ENCODE measurements around the gene PEX16.

Gene PEX16

DNA sequence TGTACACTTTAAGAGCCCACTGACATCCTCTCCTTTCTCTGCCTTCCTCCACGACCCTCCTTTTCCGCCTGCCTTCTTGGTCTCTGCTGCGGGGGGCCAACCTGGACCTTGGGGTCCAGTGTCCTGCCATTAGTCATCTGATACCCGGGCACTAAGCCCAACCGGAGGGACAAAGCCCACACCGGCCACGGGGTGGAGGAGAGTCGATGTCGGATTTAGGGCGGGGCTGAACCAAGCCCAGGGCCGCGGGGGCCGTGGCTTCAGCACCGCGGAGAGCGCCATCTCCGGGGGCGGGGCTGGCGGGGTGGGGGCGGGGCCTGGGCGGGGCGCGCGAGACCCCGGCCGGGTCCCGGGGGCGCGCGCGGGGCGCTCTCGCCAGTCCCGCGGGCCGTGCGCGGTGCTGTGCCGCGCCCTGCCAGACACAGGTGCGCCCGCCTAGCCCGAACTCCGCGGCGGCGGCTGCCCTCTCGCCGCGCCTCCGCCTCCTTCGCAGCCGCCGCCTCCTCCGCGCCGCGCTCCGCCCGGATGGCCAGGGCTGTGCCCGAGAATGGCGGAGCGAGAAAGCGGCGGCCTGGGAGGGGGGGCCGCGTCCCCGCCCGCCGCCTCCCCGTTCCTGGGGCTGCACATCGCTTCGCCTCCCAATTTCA, 32.3 kb downstream of the PEX16 start, which contains the start of gene MAPK8IP1:
MAPK8IP1 (plus strand) TSS at position 378 of the 647 bp plus-strand sequence; CDS start at position 548, 170 bp downstream.
- peaks cover 17% of the 10 kb centered on the region for H3K36me3 Mint-ChIP-seq
- ATAC-seq = peak; percentile 72
- H3K27ac Mint-ChIP-seq = no peak within 1 kb of the TSS
- peaks cover 18% of the 10 kb centered on the region for H3K4me1 Mint-ChIP-seq
- peak within 1 kb of the TSS; percentile 43 for H3K4me3 Mint-ChIP-seq
- peak; percentile 58 to 76 for DNase-seq (ENCODE audit: low spot score in 2 of 2)
- H3K9me3 Mint-ChIP-seq = no peaks in the 10 kb centered on the region

DNA sequence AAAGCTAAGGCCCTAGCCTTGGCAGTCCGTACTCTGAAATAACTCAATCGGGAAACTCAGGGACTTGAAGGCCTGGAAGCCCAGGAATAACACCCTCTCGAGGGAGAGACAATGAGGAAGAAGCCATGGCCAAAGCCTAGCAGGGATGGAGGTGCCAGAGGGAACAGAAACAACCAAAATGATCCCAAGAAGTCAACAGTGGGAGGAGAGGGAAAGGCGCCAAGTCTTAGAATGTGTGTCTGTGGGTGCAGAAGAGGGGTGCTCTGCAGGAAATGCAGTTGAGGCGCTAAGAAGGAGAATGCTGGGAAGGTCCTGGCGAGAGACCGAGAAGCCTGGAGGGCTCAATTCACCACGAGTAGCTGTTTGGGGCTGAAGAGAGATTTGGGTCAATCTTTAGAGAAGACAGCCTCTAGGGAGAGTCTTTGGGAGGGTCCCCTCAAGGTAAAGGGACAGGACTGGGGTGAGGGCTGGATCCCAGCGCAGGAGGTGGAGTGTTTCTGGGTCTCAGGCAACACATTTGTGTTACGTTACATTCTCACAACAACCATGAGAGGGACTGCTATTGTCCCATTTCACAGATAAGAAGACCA, 33.0 kb downstream of the PEX16 start:
- Mint-ChIP-seq H3K4me1 (peaks cover 18% of the 10 kb centered on the region), H3K36me3 (peaks cover 21% of the 10 kb centered on the region), H3K27ac (no peak overlapping the region), H3K9me3 (no peaks in the 10 kb centered on the region), H3K4me3 (peak overlapping the region; percentile 43)
- ATAC-seq = no peak
- no peak for DNase-seq (ENCODE audit: low spot score in 2 of 2)

DNA sequence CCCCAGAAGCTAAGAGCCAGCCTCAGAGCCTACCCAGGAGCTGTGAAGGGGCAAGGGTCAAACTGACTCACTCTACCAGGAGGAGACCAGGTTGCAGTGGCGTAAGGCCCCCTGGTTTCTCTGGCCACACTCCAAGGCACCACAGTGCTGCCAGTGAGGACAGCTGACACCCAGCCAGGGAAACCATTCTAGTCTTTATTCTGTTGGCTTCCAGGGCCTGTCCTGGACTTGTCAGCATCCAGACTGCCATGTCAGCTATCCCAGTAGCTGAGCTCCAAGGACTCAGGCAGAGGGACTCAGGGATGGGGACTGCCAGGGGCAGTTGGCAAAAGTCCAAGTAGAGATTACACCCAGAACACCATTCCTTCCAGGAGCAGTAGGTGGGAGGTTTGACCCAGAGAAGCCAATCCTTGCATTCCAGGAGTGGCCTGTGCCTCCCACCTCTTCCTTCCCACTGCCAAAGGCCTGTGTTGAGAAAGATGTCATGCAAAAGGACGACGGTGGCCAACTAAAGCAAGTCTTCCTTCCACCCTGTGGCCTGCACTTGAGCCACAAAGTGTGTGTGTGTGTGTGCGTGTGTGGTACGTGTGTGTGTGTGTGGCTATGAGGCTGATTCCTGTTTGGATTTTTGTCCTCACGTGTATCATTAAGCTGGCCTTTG, 35.8 kb downstream of the PEX16 start:
- H3K36me3 Mint-ChIP-seq = peaks cover 29% of the 10 kb centered on the region
- H3K27ac Mint-ChIP-seq = no peak overlapping the region
- H3K9me3 Mint-ChIP-seq = no peaks in the 10 kb centered on the region
- no peak for ATAC-seq
- H3K4me1 Mint-ChIP-seq = peaks cover 18% of the 10 kb centered on the region
- H3K4me3 Mint-ChIP-seq = no peak overlapping the region
- no peak for DNase-seq (ENCODE audit: low spot score in 2 of 2)

DNA sequence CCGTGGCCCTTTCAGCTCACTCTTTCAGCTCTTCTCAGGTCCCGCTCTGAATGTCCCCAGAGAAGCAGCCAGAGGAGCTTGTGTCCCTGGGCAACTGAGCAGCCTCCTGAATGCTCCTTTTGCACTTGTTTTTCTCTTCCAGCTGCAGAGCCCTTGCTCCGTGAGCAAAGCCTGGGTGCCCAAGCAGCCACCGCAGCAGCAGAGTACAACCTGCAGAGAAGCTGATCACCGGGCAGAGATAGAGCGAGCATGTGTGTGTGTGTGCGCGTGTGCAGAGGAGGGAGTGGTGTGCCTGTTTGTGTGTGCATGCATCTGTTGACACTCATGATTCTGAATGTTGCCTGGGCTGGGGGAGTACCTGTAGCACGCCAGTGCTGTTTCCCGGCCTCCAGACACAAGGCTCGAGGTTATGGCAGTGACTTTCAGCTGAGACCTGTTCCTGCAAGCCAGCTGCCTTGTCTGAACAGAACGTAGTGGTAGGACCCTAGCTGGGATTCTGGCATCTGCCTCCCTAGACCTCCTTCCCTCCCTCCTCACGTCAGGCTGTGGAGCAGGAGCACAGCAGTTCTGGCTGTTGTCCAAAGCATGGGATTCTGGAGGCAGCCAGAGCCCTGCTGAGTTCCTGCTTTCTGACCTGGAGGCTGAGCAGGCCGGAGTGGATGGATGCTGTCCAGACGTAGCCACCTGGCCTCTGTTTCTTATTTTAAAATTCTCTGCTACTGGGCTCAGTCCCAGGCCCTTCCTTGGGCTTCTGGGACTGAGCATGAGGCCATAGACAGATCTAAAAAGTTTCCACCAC, 36.7 kb downstream of the PEX16 start:
- peaks cover 33% of the 10 kb centered on the region for H3K36me3 Mint-ChIP-seq
- no peak for DNase-seq (ENCODE audit: low spot score in 2 of 2)
- no peak overlapping the region for H3K4me3 Mint-ChIP-seq
- H3K4me1 Mint-ChIP-seq = peaks cover 18% of the 10 kb centered on the region
- H3K9me3 Mint-ChIP-seq = no peaks in the 10 kb centered on the region
- H3K27ac Mint-ChIP-seq = peak overlapping the region; percentile 4
- ATAC-seq = no peak

DNA sequence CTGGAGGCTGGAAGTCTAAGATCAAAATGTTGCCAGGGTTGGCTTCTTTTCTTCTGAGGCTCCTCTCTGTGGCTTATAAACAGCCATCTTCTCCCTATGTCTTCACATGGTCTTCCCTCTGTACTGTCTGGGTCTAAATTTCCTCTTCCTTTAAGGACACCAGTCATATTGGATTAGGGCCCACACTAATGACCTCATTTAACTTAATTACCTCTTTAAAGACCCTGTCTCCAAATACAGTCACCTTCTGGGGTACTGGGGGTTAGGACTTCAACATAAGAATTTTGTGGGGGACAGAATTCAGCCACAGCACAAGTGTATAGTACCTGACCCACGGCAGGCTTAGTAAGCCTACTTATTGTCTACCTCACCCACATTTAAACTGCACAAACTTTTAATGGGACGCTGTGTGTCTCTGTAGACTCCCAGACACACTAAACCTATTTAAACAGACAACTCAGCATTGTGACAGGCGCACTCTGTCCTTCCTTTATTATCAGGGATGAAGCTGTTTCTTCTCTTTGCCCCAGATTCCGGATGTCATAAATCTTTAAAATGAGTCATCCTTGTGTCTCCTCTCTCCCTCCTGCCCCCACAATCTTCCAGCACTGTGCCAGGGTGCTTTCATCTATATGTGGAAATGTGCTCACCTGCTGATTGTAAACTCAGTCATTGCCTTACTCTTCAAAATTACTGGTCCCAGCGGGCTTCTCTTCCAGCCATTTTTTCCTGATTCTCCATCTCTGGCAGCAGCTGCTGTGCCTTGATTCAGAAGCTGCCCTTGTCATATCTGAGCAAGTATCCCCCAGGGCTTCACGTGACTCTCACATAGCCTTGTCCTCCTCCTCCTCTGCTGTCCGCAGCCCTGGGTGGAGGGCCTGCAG, 37.6 kb downstream of the PEX16 start:
- no peaks in the 10 kb centered on the region for H3K9me3 Mint-ChIP-seq
- peaks cover 14% of the 10 kb centered on the region for H3K4me1 Mint-ChIP-seq
- H3K4me3 Mint-ChIP-seq = no peak overlapping the region
- ATAC-seq (no peak), DNase-seq (ENCODE audit: low spot score in 2 of 2) (no peak)
- H3K27ac Mint-ChIP-seq = peak overlapping the region; percentile 4
- H3K36me3 Mint-ChIP-seq = peaks cover 37% of the 10 kb centered on the region

DNA sequence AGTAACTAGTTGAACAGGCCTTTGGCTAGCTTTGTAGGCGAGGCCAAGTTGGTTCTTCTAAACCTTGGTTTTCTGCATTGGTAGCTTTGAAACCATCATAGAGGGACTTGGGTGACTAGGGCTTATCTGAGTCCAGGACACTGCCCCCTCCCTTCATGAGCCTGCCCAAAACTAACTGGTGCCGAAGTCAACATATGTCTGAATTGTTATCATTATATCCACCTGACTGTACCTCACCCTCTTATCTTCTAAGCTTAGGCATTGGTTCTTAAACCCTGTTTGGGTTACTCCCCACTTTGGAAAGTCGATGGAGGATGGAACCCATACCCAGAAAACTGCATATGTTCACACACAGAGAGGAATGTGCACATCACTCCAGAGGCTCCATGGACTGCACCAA, 39.8 kb downstream of the PEX16 start:
- Mint-ChIP-seq H3K9me3 (no peaks in the 10 kb centered on the region), H3K4me1 (no peaks in the 10 kb centered on the region), H3K4me3 (no peak overlapping the region), H3K36me3 (peaks cover 47% of the 10 kb centered on the region), H3K27ac (no peak overlapping the region)
- no peak for DNase-seq (ENCODE audit: low spot score in 2 of 2)
- ATAC-seq = no peak

DNA sequence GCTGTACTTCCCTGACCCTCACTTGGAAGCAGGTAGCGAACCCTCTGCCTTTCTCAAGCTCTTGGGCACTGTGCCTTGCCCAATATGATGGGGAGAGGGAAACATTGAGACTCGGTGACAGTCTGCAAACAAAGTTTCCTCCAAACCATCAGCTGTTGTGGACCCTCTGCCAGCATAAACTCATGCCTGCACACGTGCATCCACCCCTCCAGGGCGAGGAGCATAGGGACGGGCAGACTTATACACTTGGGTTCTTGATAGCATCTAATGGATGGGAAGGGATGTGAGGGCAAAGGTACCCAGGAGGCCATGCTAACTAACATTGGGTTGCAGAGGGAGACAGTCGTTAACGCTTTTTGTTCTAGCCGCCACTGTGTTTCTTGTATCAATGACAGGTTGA, 40.5 kb downstream of the PEX16 start:
- H3K9me3 Mint-ChIP-seq = no peaks in the 10 kb centered on the region
- ATAC-seq = no peak
- peaks cover 54% of the 10 kb centered on the region for H3K36me3 Mint-ChIP-seq
- H3K4me3 Mint-ChIP-seq = no peak overlapping the region
- H3K4me1 Mint-ChIP-seq = no peaks in the 10 kb centered on the region
- DNase-seq (ENCODE audit: low spot score in 2 of 2) = no peak
- H3K27ac Mint-ChIP-seq = no peak overlapping the region

DNA sequence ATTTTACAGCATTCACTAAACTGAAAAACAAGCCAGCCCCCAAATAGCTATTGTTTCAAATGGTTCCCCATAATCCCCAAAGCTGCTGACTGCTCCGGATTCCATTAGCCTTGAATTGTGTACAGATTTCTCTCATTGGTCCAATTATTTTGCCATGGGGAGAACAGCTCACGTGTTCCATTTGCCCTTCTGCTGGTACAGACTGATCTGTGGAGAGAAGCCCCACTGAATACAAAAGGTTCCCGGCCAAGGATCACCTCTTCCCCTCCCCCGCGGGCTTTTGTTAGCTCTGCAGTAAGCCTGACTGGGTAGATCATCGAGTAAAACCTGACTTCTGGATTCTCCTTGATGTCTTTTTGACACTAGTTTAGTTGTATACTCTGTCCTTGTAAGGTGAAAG, 41.3 kb downstream of the PEX16 start:
- H3K4me1 Mint-ChIP-seq = peaks cover under 1% of the 10 kb centered on the region
- no peak for DNase-seq (ENCODE audit: low spot score in 2 of 2)
- H3K9me3 Mint-ChIP-seq = no peaks in the 10 kb centered on the region
- no peak overlapping the region for H3K27ac Mint-ChIP-seq
- no peak for ATAC-seq
- no peak overlapping the region for H3K4me3 Mint-ChIP-seq
- peaks cover 60% of the 10 kb centered on the region for H3K36me3 Mint-ChIP-seq

DNA sequence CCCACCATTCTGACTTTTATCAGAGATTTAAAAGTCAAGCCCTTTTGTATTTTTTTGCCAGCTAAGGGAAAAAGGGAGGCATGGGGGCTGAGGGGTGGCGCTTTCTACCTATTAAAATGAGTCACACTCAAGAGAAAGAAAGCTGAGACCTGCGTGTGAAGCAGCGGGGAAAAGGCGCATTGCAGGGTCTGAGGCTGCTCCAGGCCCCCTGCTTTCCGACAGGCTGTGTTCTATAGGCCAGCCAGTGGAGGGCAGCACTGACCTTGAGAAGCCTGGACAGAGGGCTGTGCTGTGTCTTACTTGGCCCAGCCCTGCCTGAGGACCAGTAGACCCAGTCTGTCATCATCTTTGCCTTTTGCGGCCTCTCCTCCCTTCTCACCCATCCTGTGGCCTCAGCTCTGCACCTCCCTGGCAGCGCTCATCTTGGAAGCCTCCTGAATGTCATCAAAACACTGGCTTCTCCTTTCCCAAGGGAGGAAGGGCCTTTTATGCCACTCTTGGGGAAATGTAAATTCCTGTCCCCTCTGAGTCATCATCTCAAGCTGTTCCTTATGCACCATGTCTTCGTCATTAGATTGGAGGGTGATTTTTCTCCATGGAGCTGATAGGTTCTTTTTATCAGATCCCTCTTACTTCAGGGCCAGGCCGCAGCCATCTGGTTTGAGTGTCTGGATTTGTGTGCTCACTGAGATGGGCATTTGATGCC, 44.9 kb downstream of the PEX16 start:
- peaks cover 6% of the 10 kb centered on the region for H3K4me1 Mint-ChIP-seq
- DNase-seq (ENCODE audit: low spot score in 2 of 2) (peak in 1 of 2 donors; percentile 60), ATAC-seq (peak; percentile 69)
- peaks cover 74% of the 10 kb centered on the region for H3K36me3 Mint-ChIP-seq
- no peaks in the 10 kb centered on the region for H3K9me3 Mint-ChIP-seq
- H3K4me3 Mint-ChIP-seq = no peak overlapping the region
- no peak overlapping the region for H3K27ac Mint-ChIP-seq

DNA sequence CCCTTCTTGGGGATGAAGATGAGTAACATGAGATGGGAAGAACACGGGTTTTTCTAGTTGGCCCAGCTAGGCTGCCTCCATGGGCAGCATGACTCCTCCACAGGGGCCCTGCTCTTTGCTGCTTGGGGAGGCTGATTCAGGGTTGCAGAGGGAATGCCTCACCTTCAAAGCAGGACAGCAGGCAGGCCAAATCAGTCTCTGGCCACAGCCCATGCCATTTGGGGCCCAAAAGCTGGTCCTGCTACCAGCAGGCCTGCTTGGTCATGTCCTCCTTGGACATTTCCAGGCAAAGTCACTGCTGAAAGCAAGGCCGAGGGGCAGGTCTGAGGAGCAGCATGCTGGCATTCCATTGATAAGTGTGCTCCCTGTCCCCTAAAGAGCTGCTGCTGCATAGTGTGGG, 46.0 kb downstream of the PEX16 start:
- ATAC-seq = no peak
- Mint-ChIP-seq H3K4me3 (no peak overlapping the region), H3K9me3 (no peaks in the 10 kb centered on the region), H3K27ac (no peak overlapping the region), H3K4me1 (peaks cover 6% of the 10 kb centered on the region), H3K36me3 (peaks cover 71% of the 10 kb centered on the region)
- no peak for DNase-seq (ENCODE audit: low spot score in 2 of 2)

DNA sequence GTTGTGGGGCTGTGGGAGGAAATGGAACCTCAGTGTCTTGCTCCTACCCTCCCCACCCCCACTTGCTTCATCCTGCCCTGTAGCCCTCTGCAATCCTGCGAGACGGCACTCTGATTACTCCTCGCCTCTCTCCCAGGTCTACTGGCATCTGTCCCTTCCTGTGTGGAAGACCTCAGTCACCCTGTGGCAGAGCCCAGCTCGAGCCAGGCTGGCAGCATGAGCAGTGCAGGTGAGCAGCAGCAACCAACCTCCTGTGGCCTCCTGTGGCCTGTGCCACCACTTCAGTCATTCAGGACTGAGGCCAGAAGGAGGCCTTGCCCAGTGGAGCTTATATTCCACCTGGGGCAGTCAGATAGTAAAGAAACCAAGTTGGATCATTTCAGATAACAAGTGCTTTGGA, 47.0 kb downstream of the PEX16 start:
- no peaks in the 10 kb centered on the region for H3K9me3 Mint-ChIP-seq
- H3K4me3 Mint-ChIP-seq = no peak overlapping the region
- peaks cover 6% of the 10 kb centered on the region for H3K4me1 Mint-ChIP-seq
- ATAC-seq (no peak), DNase-seq (ENCODE audit: low spot score in 2 of 2) (no peak)
- peaks cover 78% of the 10 kb centered on the region for H3K36me3 Mint-ChIP-seq
- H3K27ac Mint-ChIP-seq = no peak overlapping the region

DNA sequence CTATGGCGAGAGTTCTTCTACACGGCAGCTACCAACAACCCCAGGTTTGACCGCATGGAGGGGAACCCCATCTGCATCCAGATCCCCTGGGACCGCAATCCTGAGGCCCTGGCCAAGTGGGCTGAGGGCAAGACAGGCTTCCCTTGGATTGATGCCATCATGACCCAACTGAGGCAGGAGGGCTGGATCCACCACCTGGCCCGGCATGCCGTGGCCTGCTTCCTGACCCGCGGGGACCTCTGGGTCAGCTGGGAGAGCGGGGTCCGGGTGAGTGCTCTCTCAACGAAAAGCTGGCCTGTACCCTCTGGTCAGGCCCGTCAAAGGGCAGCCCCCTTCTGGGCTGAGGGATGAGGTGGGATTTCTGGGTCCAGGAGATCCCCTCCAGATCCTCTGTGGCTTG, 48.1 kb downstream of the PEX16 start:
- ATAC-seq = no peak
- H3K4me1 Mint-ChIP-seq = peaks cover 6% of the 10 kb centered on the region
- no peak overlapping the region for H3K27ac Mint-ChIP-seq
- DNase-seq (ENCODE audit: low spot score in 2 of 2) = no peak
- no peak overlapping the region for H3K4me3 Mint-ChIP-seq
- peaks cover 77% of the 10 kb centered on the region for H3K36me3 Mint-ChIP-seq
- H3K9me3 Mint-ChIP-seq = no peaks in the 10 kb centered on the region

DNA sequence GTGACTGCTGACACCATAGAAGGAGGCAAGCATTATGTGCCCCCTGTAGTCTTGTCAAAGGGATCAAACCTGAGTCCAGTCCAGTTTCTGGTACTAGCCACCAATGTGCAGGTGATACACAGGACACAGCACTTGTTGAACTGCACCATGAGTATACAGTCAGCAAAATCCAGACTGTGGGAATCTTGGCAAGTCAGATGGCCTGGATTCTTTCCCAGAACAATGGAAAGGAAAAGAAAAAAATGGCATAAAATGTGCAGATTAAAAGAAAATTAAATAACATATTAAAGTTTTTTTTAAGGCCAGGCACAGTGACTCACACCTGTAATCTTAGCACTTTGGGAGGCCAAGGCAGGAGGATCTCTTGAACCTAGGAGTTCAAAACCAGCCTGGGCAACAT, 53.6 kb downstream of the PEX16 start:
- H3K27ac Mint-ChIP-seq = no peak overlapping the region
- no peaks in the 10 kb centered on the region for H3K9me3 Mint-ChIP-seq
- H3K4me1 Mint-ChIP-seq = no peaks in the 10 kb centered on the region
- DNase-seq (ENCODE audit: low spot score in 2 of 2) = no peak
- peaks cover 71% of the 10 kb centered on the region for H3K36me3 Mint-ChIP-seq
- no peak overlapping the region for H3K4me3 Mint-ChIP-seq
- ATAC-seq = no peak

DNA sequence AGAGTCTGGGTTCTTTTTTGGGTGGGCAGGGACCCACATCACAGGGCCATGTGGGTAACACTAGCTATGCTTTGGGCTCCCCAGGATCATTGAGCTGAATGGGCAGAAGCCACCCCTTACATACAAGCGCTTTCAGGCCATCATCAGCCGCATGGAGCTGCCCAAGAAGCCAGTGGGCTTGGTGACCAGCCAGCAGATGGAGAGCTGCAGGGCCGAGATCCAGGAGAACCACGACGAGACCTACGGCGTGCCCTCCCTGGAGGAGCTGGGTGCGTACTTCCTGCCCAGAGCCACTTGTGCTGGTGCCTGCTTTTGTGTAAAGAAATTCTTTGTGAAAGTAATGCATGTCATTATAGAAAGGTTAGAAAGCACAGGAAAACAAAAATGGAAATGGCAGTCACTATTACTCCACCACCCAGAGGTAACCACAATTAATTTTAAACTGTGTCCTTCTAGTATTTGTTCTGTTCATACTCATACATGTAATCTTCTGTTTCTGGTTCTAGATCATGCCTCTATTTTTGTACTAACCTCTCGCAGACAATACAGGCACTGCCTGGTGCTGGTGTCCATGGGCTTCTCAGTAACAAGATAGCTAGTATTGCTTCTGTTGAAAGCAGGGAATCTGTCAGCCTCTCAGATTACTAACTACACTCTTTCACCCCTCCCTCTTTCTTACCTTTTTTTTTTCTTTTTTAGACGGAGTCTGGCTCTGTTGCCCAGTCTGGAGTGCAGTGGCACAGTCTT, 56.7 kb downstream of the PEX16 start:
- DNase-seq (ENCODE audit: low spot score in 2 of 2) (no peak), ATAC-seq (no peak)
- H3K9me3 Mint-ChIP-seq = no peaks in the 10 kb centered on the region
- no peak overlapping the region for H3K27ac Mint-ChIP-seq
- H3K4me3 Mint-ChIP-seq = no peak overlapping the region
- H3K36me3 Mint-ChIP-seq = peaks cover 79% of the 10 kb centered on the region
- H3K4me1 Mint-ChIP-seq = peaks cover 6% of the 10 kb centered on the region

Data from stimulated activated effector memory CD8-positive, alpha-beta T cell treated with anti-CD3 and anti-CD28 coated beads, Interleukin-12 subunit alpha, Interleukin-12 subunit beta, amount 100 ng/mL, for 72 hours (primary cell).